ENCODE measurements around the gene SRD5A3.

SRD5A3 gene

GRCh38 chr4:55345980-55346850 lies at the start of gene SRD5A3:
TSS of gene SRD5A3 (plus strand) at chr4:55346242. CDS start at chr4:55346337, 95 bp downstream.
- peak; percentile 85 for DNase-seq (ENCODE audit: low spot score)

- no peak for DNase-seq (ENCODE audit: low spot score)
Observed at GRCh38 chr4:55297346-55297745, 48.7 kb upstream of the SRD5A3 start.

- no peak for DNase-seq (ENCODE audit: low spot score)
Observed at GRCh38 chr4:55303760-55304165, 42.3 kb upstream of the SRD5A3 start.

GRCh38 chr4:55304303-55304702 lies 41.7 kb upstream of the SRD5A3 start:
- DNase-seq (ENCODE audit: low spot score): no peak

GRCh38 chr4:55308071-55308470 lies 38.0 kb upstream of the SRD5A3 start:
- no peak for DNase-seq (ENCODE audit: low spot score)

- peak; percentile 10 for DNase-seq (ENCODE audit: low spot score)
Observed at GRCh38 chr4:55311792-55312488, 34.1 kb upstream of the SRD5A3 start.

GRCh38 chr4:55312489-55313101 lies 33.4 kb upstream of the SRD5A3 start:
- peak; percentile 64 for DNase-seq (ENCODE audit: low spot score)

GRCh38 chr4:55314141-55314820 lies 31.8 kb upstream of the SRD5A3 start:
- no peak for DNase-seq (ENCODE audit: low spot score)

GRCh38 chr4:55318175-55319129 lies 27.6 kb upstream of the SRD5A3 start:
- no peak for DNase-seq (ENCODE audit: low spot score)

- DNase-seq (ENCODE audit: low spot score): peak; percentile 82
Observed at GRCh38 chr4:55321707-55322264, 24.3 kb upstream of the SRD5A3 start.

GRCh38 chr4:55323375-55323774 lies 22.7 kb upstream of the SRD5A3 start:
- DNase-seq (ENCODE audit: low spot score): no peak

GRCh38 chr4:55326629-55327028 lies 19.4 kb upstream of the SRD5A3 start:
- DNase-seq (ENCODE audit: low spot score): no peak

GRCh38 chr4:55329012-55329411 lies 17.0 kb upstream of the SRD5A3 start:
- DNase-seq (ENCODE audit: low spot score): no peak

- DNase-seq (ENCODE audit: low spot score): no peak
Observed at GRCh38 chr4:55330241-55330640, 15.8 kb upstream of the SRD5A3 start.

- no peak for DNase-seq (ENCODE audit: low spot score)
Observed at GRCh38 chr4:55336138-55337034, 9.7 kb upstream of the SRD5A3 start.

GRCh38 chr4:55337944-55338343 lies 8.1 kb upstream of the SRD5A3 start:
- no peak for DNase-seq (ENCODE audit: low spot score)

- DNase-seq (ENCODE audit: low spot score): no peak
Observed at GRCh38 chr4:55338486-55338885, 7.6 kb upstream of the SRD5A3 start.

GRCh38 chr4:55340266-55340665 lies 5.8 kb upstream of the SRD5A3 start:
- DNase-seq (ENCODE audit: low spot score): no peak

- DNase-seq (ENCODE audit: low spot score): no peak
Observed at GRCh38 chr4:55343887-55344286, 2.2 kb upstream of the SRD5A3 start.

- DNase-seq (ENCODE audit: low spot score): no peak
Observed at GRCh38 chr4:55345054-55345453, 988 bp upstream of the SRD5A3 start.
